ENCODE results near the gene KIRREL3.

DNA sequence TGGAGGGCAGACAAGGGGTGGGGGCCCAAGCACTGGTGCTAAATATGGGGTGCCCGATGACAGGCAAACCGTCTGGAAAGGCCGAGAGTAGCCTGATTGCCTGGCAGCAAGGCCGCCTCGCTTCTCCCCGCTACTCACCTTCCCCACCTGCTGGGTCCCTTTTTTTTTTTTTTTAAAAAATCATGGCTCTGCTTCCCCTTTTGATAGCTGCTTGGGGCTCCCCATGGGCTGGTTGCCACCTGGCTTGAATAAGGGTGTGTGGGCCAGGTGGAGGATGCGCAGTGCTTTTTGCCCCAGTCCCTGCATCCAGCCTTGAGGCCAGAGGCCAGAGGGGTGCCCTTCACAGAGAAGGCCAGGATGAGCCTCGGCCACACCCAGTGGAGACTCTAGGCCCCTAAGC lies 533.1 kb downstream of the KIRREL3 start:
- TF ChIP-seq, protein P1, sequence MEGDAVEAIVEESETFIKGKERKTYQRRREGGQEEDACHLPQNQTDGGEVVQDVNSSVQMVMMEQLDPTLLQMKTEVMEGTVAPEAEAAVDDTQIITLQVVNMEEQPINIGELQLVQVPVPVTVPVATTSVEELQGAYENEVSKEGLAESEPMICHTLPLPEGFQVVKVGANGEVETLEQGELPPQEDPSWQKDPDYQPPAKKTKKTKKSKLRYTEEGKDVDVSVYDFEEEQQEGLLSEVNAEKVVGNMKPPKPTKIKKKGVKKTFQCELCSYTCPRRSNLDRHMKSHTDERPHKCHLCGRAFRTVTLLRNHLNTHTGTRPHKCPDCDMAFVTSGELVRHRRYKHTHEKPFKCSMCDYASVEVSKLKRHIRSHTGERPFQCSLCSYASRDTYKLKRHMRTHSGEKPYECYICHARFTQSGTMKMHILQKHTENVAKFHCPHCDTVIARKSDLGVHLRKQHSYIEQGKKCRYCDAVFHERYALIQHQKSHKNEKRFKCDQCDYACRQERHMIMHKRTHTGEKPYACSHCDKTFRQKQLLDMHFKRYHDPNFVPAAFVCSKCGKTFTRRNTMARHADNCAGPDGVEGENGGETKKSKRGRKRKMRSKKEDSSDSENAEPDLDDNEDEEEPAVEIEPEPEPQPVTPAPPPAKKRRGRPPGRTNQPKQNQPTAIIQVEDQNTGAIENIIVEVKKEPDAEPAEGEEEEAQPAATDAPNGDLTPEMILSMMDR (IDR thresholded peaks at IDR 0.05) = no peak
- TF ChIP-seq POLR2A (IDR thresholded peaks at IDR 0.05) (no peak), POLR2AphosphoS5 (IDR thresholded peaks at IDR 0.05) (no peak)
